Esophagus muscularis mucosa (tissue), 3 donors: ENCODE measurements around the gene SAMD15.

Source experiments
- CTCF ChIP-seq, 3 experiments: fragments of 200-600 bp in 2 of 3; fragments of 450-650 bp in 1 of 3; sonication (generic) in 2 of 3; IDR thresholded peaks; one replicate each; pipeline ENCODE4 v1.5.1; 2017 to 2019; ENCODE audit warnings: antibody characterized with exemption in 3 of 3, mild to moderate bottlenecking in 2 of 3, moderate library complexity in 1 of 3
- POLR2A ChIP-seq: fragments of 450-650 bp; IDR thresholded peaks from one replicate; pipeline ENCODE4 v1.6.1; 2017; ENCODE audit warnings: antibody characterized with exemption, moderate library complexity, mild to moderate bottlenecking, low read depth

DNA sequence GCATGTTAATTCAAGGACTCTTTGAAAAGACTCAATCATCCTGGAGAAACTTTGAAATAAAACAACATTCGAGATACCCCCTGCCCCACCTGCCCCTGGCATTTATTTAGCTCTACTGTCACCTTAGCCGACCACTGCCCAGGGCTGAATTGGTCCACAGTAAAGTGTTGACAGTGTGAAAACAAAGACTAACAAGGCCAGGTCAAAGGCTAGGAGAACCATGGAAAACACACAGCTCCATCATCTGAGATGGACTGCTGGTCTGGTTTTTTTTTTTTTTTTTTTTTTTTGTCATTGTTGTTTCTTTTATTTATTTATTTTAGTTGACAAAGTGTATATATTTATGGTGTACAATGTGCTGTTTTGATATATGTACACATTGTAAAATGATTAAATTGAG lies 30.7 kb upstream of the SAMD15 start:
- TF ChIP-seq POLR2A = no peak
- no peak for TF ChIP-seq CTCF (IDR thresholded peaks at IDR 0.05)
